Mammary epithelial cell (primary cell): ENCODE measurements around the gene TIMM9.

Experiments used
- CTCF ChIP-seq, 2 donors: IDR thresholded peaks in 1 of 2; conservative IDR thresholded peaks in 1 of 2; 2 replicates each; pipeline ENCODE4 v1.5.1; 2011 to 2012; ENCODE audit warnings: inconsistent platforms in 2 of 2, low read length in 2 of 2, mild to moderate bottlenecking in 2 of 2, control low read depth in 1 of 2, low read depth in 1 of 2; ENCODE audit not compliant: insufficient read depth in 1 of 2; ENCODE audit errors: extremely low read depth in 1 of 2
- EZH2 ChIP-seq: IDR thresholded peaks from 2 replicates; pipeline ENCODE4 v1.6.1; 2012; ENCODE audit warnings: low read length, inconsistent platforms, borderline replicate concordance

GRCh38 chr14:58428118-58428683, 870 bp upstream of the TIMM9 start:
- no peak for TF ChIP-seq CTCF (conservative IDR thresholded peaks at IDR 0.05 in 1 of 2, IDR thresholded peaks at IDR 0.05 in 1 of 2; ENCODE audit: extremely low read depth in 1 of 2, insufficient read depth in 1 of 2, low read depth in 1 of 2, low read length in 2 of 2)
- TF ChIP-seq EZH2, result no peak
